ENCODE results near the gene CABS1. TPM values are rescaled to one million over a fixed set of nuclear protein-coding genes. Genes with fewer than 3 reads are reported as not detected.

Gene CABS1
- total RNA-seq, 1 experiment from 2014 or later = not detected

DNA sequence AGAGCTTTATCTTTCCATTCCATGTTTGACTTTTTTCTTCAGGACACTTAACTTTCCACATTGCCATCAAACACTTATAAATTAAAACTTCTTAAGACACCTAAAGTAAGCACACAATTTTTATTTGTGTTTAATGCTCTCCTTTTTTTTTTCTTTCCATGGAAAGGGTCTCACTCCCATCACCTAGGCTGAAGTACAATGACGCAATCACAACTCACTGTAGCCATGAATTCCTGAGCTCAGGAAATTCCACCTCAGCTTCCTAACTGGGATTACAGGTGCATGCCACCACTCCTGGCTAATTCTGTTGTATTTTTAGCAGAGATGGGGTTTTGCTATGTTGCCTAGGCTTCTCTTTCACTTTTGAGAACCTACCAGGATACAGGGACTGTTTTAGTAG, 33.0 kb downstream of the CABS1 start:
- H3K4me3 Mint-ChIP-seq (ENCODE audit: unreplicated experiment) = no peak overlapping the region
- H3K27ac Mint-ChIP-seq (ENCODE audit: low read depth, unreplicated experiment) = no peak overlapping the region
- H3K36me3 Mint-ChIP-seq (ENCODE audit: insufficient read depth, unreplicated experiment) = no peaks in the 10 kb centered on the region
- ChIA-PET POLR2A (interaction anchor here (0.6 kb wide), 1 partner anchor 14 kb away, joined by 3 read pairs; no protein-coding TSS in a partner anchor), CTCF (interaction anchor here (0.7 to 0.8 kb wide), 2 partner anchors 14 to 43 kb away, joined by 4 read pairs; no protein-coding TSS in a partner anchor)
- BruUV-seq (replicated peaks) = no TSS peak
- H3K9me3 Mint-ChIP-seq (ENCODE audit: unreplicated experiment) = no peaks in the 10 kb centered on the region
- H3K4me1 Mint-ChIP-seq (ENCODE audit: insufficient read depth, unreplicated experiment) = peaks cover 6% of the 10 kb centered on the region
- intact Hi-C loops (cut with micrococcal nuclease) = no loop called here
- TF ChIP-seq, protein P1, sequence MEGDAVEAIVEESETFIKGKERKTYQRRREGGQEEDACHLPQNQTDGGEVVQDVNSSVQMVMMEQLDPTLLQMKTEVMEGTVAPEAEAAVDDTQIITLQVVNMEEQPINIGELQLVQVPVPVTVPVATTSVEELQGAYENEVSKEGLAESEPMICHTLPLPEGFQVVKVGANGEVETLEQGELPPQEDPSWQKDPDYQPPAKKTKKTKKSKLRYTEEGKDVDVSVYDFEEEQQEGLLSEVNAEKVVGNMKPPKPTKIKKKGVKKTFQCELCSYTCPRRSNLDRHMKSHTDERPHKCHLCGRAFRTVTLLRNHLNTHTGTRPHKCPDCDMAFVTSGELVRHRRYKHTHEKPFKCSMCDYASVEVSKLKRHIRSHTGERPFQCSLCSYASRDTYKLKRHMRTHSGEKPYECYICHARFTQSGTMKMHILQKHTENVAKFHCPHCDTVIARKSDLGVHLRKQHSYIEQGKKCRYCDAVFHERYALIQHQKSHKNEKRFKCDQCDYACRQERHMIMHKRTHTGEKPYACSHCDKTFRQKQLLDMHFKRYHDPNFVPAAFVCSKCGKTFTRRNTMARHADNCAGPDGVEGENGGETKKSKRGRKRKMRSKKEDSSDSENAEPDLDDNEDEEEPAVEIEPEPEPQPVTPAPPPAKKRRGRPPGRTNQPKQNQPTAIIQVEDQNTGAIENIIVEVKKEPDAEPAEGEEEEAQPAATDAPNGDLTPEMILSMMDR (IDR thresholded peaks at IDR 0.05; ENCODE audit: unreplicated experiment) = no peak
- H3K27me3 Mint-ChIP-seq (ENCODE audit: insufficient read depth, unreplicated experiment) = no peaks in the 10 kb centered on the region
- no peak for DNase-seq (ENCODE audit: unreplicated experiment)

DNA sequence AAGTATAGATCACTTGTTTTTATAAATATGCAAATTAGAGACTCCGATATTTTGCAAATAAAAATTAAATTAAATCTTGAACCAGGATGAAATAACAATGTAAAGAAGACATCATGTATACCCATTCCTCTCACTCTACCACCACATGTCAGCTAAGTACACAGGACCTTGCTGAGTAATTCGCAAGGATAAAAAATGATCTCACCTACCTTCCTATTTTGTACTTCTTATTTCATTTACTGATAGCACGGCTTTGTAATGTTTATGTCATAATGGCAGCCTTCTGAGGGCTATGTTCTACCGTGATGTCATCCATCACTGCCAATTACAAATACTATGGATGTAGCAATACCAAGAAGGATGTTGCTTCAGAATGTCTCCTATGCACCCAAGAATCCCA, 37.2 kb downstream of the CABS1 start:
- Mint-ChIP-seq H3K27me3 (ENCODE audit: insufficient read depth, unreplicated experiment) (no peaks in the 10 kb centered on the region), H3K4me1 (ENCODE audit: insufficient read depth, unreplicated experiment) (no peaks in the 10 kb centered on the region), H3K4me3 (ENCODE audit: unreplicated experiment) (no peak overlapping the region), H3K36me3 (ENCODE audit: insufficient read depth, unreplicated experiment) (no peaks in the 10 kb centered on the region), H3K9me3 (ENCODE audit: unreplicated experiment) (no peaks in the 10 kb centered on the region), H3K27ac (ENCODE audit: low read depth, unreplicated experiment) (no peak overlapping the region)
- ChIA-PET CTCF (no interaction called here), POLR2A (no interaction called here)
- intact Hi-C loops (cut with micrococcal nuclease) = no loop called here
- DNase-seq (ENCODE audit: unreplicated experiment) = no peak
- TF ChIP-seq, protein P1 (IDR thresholded peaks at IDR 0.05; ENCODE audit: unreplicated experiment) = no peak
- BruUV-seq (replicated peaks) = no TSS peak

DNA sequence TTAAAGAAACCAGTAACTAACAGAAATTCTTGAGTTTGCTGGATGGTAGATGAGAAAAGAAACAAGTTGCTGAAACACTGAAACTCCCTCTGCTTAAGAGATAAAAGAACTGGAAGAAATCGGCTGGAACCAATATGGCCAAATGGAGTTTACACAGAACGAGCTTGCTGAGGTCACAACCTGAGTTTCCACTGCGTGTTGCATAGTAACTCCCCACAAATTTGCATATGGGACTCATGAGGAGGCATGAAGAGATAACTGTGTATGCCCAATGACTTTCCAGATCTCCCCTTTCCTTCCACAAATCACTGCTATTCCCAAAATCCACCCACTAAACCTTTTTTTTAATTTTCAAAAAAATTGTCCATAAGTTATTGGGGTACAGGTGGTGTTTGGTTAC, 38.0 kb downstream of the CABS1 start:
- no TSS peak for BruUV-seq (replicated peaks)
- POLR2A ChIA-PET = no interaction called here
- Mint-ChIP-seq H3K4me1 (ENCODE audit: insufficient read depth, unreplicated experiment) (no peaks in the 10 kb centered on the region), H3K9me3 (ENCODE audit: unreplicated experiment) (no peaks in the 10 kb centered on the region), H3K27me3 (ENCODE audit: insufficient read depth, unreplicated experiment) (no peaks in the 10 kb centered on the region), H3K36me3 (ENCODE audit: insufficient read depth, unreplicated experiment) (no peaks in the 10 kb centered on the region), H3K4me3 (ENCODE audit: unreplicated experiment) (no peak overlapping the region), H3K27ac (ENCODE audit: low read depth, unreplicated experiment) (no peak overlapping the region)
- CTCF ChIA-PET = no interaction called here
- DNase-seq (ENCODE audit: unreplicated experiment) = no peak
- TF ChIP-seq, protein P1 (IDR thresholded peaks at IDR 0.05; ENCODE audit: unreplicated experiment) = no peak
- intact Hi-C loops (cut with micrococcal nuclease) = no loop called here

DNA sequence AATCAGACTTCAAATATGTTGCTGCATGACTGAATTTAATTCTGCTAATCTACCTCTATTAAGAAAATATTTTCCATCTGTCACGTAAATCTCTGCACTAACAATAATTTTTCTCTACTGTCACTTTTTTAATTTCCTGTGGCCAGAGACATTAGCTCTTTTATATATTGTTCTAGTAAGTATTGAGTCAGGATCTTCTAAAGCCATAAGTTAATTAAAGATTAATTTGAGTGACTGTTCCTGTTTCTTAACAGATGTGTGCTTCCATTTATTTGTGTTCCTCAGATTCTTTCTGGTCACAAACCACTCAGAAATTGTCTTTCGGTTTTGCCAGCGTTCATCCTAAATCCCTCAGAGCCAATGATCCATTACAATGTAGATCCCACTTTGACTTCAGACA, 45.8 kb downstream of the CABS1 start:
- Mint-ChIP-seq H3K36me3 (ENCODE audit: insufficient read depth, unreplicated experiment) (peaks cover 5% of the 10 kb centered on the region), H3K9me3 (ENCODE audit: unreplicated experiment) (no peaks in the 10 kb centered on the region), H3K4me3 (ENCODE audit: unreplicated experiment) (no peak overlapping the region), H3K27me3 (ENCODE audit: insufficient read depth, unreplicated experiment) (no peaks in the 10 kb centered on the region), H3K27ac (ENCODE audit: low read depth, unreplicated experiment) (no peak overlapping the region), H3K4me1 (ENCODE audit: insufficient read depth, unreplicated experiment) (no peaks in the 10 kb centered on the region)
- intact Hi-C loops (cut with micrococcal nuclease) = no loop called here
- no TSS peak for BruUV-seq (replicated peaks)
- CTCF ChIA-PET = no interaction called here
- POLR2A ChIA-PET = no interaction called here
- DNase-seq (ENCODE audit: unreplicated experiment) = no peak
- TF ChIP-seq, protein P1 (IDR thresholded peaks at IDR 0.05; ENCODE audit: unreplicated experiment) = no peak

Measured in MCF 10A (cell line).